ENCODE data around the gene GBP3. TPM values are rescaled to one million over a fixed set of nuclear protein-coding genes. Genes with fewer than 3 reads are reported as not detected.

Gene GBP3
- total RNA-seq, 3 donors from 2014 or later: 10.1 to 44.9 (median 22.9) TPM

GRCh38 chr1:89064632-89065031, 42.0 kb upstream of the GBP3 start:
- intact Hi-C loops (cut with DNase I; ENCODE audit: low total_unique reads): no loop called here
- peak overlapping the region; percentile 92 to 93 for H3K27ac ChIP-seq
- H3K9me3 ChIP-seq: no peaks in the 10 kb centered on the region
- H3K4me3 ChIP-seq: peak overlapping the region; percentile 50 to 67 (median 53)
- no peaks in the 10 kb centered on the region for H3K27me3 ChIP-seq
- DNase-seq (ENCODE audit: low spot score in 2 of 2): no peak
- H3K4me1 ChIP-seq: no peaks in the 10 kb centered on the region
- TF ChIP-seq CTCF (IDR thresholded peaks at IDR 0.05) (no peak), POLR2AphosphoS5 (IDR thresholded peaks at IDR 0.05) (no peak), POLR2A (IDR thresholded peaks at IDR 0.05) (no peak)
- no peaks in the 10 kb centered on the region for H3K36me3 ChIP-seq

- TF ChIP-seq CTCF (IDR thresholded peaks at IDR 0.05): no peak
- no peak for TF ChIP-seq POLR2AphosphoS5 (IDR thresholded peaks at IDR 0.05)
- no peak for TF ChIP-seq POLR2A (IDR thresholded peaks at IDR 0.05)
- Histone ChIP-seq H3K9me3 (no peaks in the 10 kb centered on the region), H3K27me3 (no peaks in the 10 kb centered on the region), H3K27ac (peak overlapping the region; percentile 92 to 93), H3K4me1 (no peaks in the 10 kb centered on the region), H3K36me3 (no peaks in the 10 kb centered on the region), H3K4me3 (peak overlapping the region in 2 of 3 donors; percentile 53 to 67)
- intact Hi-C loops (cut with DNase I; ENCODE audit: low total_unique reads): no loop called here
- no peak for DNase-seq (ENCODE audit: low spot score in 2 of 2)
Measured at GRCh38 chr1:89063094-89063493, 40.4 kb upstream of the GBP3 start.

GRCh38 chr1:89060091-89060490, 37.4 kb upstream of the GBP3 start:
- Histone ChIP-seq H3K36me3 (no peaks in the 10 kb centered on the region), H3K27ac (no peak overlapping the region), H3K4me1 (no peaks in the 10 kb centered on the region), H3K4me3 (no peak overlapping the region), H3K27me3 (no peaks in the 10 kb centered on the region), H3K9me3 (no peaks in the 10 kb centered on the region)
- intact Hi-C loops (cut with DNase I; ENCODE audit: low total_unique reads): no loop called here
- no peak for DNase-seq (ENCODE audit: low spot score in 2 of 2)
- TF ChIP-seq POLR2AphosphoS5 (IDR thresholded peaks at IDR 0.05) (no peak), CTCF (IDR thresholded peaks at IDR 0.05) (no peak), POLR2A (IDR thresholded peaks at IDR 0.05) (no peak)

- no peaks in the 10 kb centered on the region for H3K36me3 ChIP-seq
- no peak for DNase-seq (ENCODE audit: low spot score in 2 of 2)
- H3K9me3 ChIP-seq: no peaks in the 10 kb centered on the region
- H3K27me3 ChIP-seq: no peaks in the 10 kb centered on the region
- H3K4me1 ChIP-seq: no peaks in the 10 kb centered on the region
- H3K27ac ChIP-seq: no peak overlapping the region
- intact Hi-C loops (cut with DNase I; ENCODE audit: low total_unique reads): no loop called here
- H3K4me3 ChIP-seq: no peak overlapping the region
- TF ChIP-seq POLR2A (IDR thresholded peaks at IDR 0.05) (no peak), POLR2AphosphoS5 (IDR thresholded peaks at IDR 0.05) (no peak), CTCF (IDR thresholded peaks at IDR 0.05) (no peak)
Measured at GRCh38 chr1:89051955-89052312, 29.3 kb upstream of the GBP3 start.

GRCh38 chr1:89051300-89051954, 28.8 kb upstream of the GBP3 start:
- intact Hi-C loops (cut with DNase I; ENCODE audit: low total_unique reads): no loop called here
- no peaks in the 10 kb centered on the region for H3K36me3 ChIP-seq
- H3K4me1 ChIP-seq: no peaks in the 10 kb centered on the region
- no peak for TF ChIP-seq POLR2A (IDR thresholded peaks at IDR 0.05)
- no peak for TF ChIP-seq POLR2AphosphoS5 (IDR thresholded peaks at IDR 0.05)
- TF ChIP-seq CTCF (IDR thresholded peaks at IDR 0.05): no peak
- DNase-seq (ENCODE audit: low spot score in 2 of 2): no peak
- H3K27me3 ChIP-seq: no peaks in the 10 kb centered on the region
- no peaks in the 10 kb centered on the region for H3K9me3 ChIP-seq
- no peak overlapping the region for H3K27ac ChIP-seq
- no peak overlapping the region for H3K4me3 ChIP-seq

Data from breast epithelium (tissue), 4 donors.